Measurements from ENCODE around the gene EEFSEC.

The EEFSEC gene

GRCh38 chr3:128237348-128238183 is 84.3 kb downstream of the EEFSEC start:
- no peak for TF ChIP-seq Cebpa-rat (IDR thresholded peaks at IDR 0.05)
- no peaks in the 10 kb centered on the region for H3K9me3 ChIP-seq
- H3K4me2 ChIP-seq: no peak overlapping the region
- peaks cover 46% of the 10 kb centered on the region for H4K20me1 ChIP-seq
- peaks cover 10% of the 10 kb centered on the region for H3K4me1 ChIP-seq
- H3K27me3 ChIP-seq: no peaks in the 10 kb centered on the region
- no peak overlapping the region for H3K27ac ChIP-seq
- no peak overlapping the region for H3K4me3 ChIP-seq
- no peaks in the 10 kb centered on the region for H3K36me3 ChIP-seq
- H3K9ac ChIP-seq: no peak overlapping the region

GRCh38 chr3:128238184-128238489 is 84.9 kb downstream of the EEFSEC start:
- Histone ChIP-seq H3K4me3 (no peak overlapping the region), H3K27me3 (no peaks in the 10 kb centered on the region), H3K27ac (no peak overlapping the region), H3K9ac (no peak overlapping the region), H3K9me3 (no peaks in the 10 kb centered on the region), H3K36me3 (no peaks in the 10 kb centered on the region), H4K20me1 (peaks cover 42% of the 10 kb centered on the region), H3K4me2 (no peak overlapping the region), H3K4me1 (peaks cover 10% of the 10 kb centered on the region)
- no peak for TF ChIP-seq Cebpa-rat (IDR thresholded peaks at IDR 0.05)

GRCh38 chr3:128239304-128239703 is 86.0 kb downstream of the EEFSEC start:
- Histone ChIP-seq H3K9ac (no peak overlapping the region), H3K27me3 (no peaks in the 10 kb centered on the region), H3K36me3 (no peaks in the 10 kb centered on the region), H3K4me1 (peaks cover 10% of the 10 kb centered on the region), H4K20me1 (peaks cover 42% of the 10 kb centered on the region), H3K27ac (no peak overlapping the region), H3K9me3 (no peaks in the 10 kb centered on the region), H3K4me3 (no peak overlapping the region), H3K4me2 (no peak overlapping the region)
- TF ChIP-seq Cebpa-rat (IDR thresholded peaks at IDR 0.05): no peak

GRCh38 chr3:128240232-128240631 is 87.0 kb downstream of the EEFSEC start:
- H3K36me3 ChIP-seq: no peaks in the 10 kb centered on the region
- no peaks in the 10 kb centered on the region for H3K27me3 ChIP-seq
- no peak overlapping the region for H3K9ac ChIP-seq
- no peak overlapping the region for H3K4me3 ChIP-seq
- no peaks in the 10 kb centered on the region for H3K9me3 ChIP-seq
- no peak overlapping the region for H3K4me2 ChIP-seq
- no peak for TF ChIP-seq Cebpa-rat (IDR thresholded peaks at IDR 0.05)
- peaks cover 10% of the 10 kb centered on the region for H3K4me1 ChIP-seq
- H3K27ac ChIP-seq: no peak overlapping the region
- H4K20me1 ChIP-seq: peaks cover 42% of the 10 kb centered on the region

- Histone ChIP-seq H3K9me3 (no peaks in the 10 kb centered on the region), H4K20me1 (peaks cover 38% of the 10 kb centered on the region), H3K27ac (no peak overlapping the region), H3K36me3 (peaks cover 5% of the 10 kb centered on the region; the same call in 1 of the 2 replicates), H3K4me1 (no peaks in the 10 kb centered on the region; the same call in 1 of the 2 replicates), H3K4me2 (no peak overlapping the region), H3K27me3 (no peaks in the 10 kb centered on the region), H3K9ac (no peak overlapping the region), H3K4me3 (no peak overlapping the region)
- no peak for TF ChIP-seq Cebpa-rat (IDR thresholded peaks at IDR 0.05)
Observed at GRCh38 chr3:128241741-128242140, 88.5 kb downstream of the EEFSEC start.

- peaks cover 18% of the 10 kb centered on the region for H3K36me3 ChIP-seq
- no peaks in the 10 kb centered on the region for H3K4me1 ChIP-seq
- peaks cover 28% of the 10 kb centered on the region for H4K20me1 ChIP-seq
- no peaks in the 10 kb centered on the region for H3K27me3 ChIP-seq
- no peak overlapping the region for H3K4me2 ChIP-seq
- no peak for TF ChIP-seq Cebpa-rat (IDR thresholded peaks at IDR 0.05)
- H3K4me3 ChIP-seq: no peak overlapping the region
- H3K9ac ChIP-seq: no peak overlapping the region
- H3K27ac ChIP-seq: no peak overlapping the region
- H3K9me3 ChIP-seq: no peaks in the 10 kb centered on the region
Observed at GRCh38 chr3:128242818-128243601, 89.7 kb downstream of the EEFSEC start.

- no peak for TF ChIP-seq Cebpa-rat (IDR thresholded peaks at IDR 0.05)
- Histone ChIP-seq H3K4me2 (no peak overlapping the region), H3K4me3 (no peak overlapping the region), H3K27me3 (no peaks in the 10 kb centered on the region), H3K9ac (no peak overlapping the region), H3K27ac (no peak overlapping the region), H3K4me1 (no peaks in the 10 kb centered on the region), H3K9me3 (no peaks in the 10 kb centered on the region), H3K36me3 (peaks cover 21% of the 10 kb centered on the region), H4K20me1 (peaks cover 19% of the 10 kb centered on the region)
Observed at GRCh38 chr3:128243602-128244504, 90.6 kb downstream of the EEFSEC start.

GRCh38 chr3:128245460-128245859 is 92.2 kb downstream of the EEFSEC start:
- H3K4me3 ChIP-seq: no peak overlapping the region
- no peaks in the 10 kb centered on the region for H3K4me1 ChIP-seq
- peaks cover 3% of the 10 kb centered on the region for H4K20me1 ChIP-seq
- no peak for TF ChIP-seq Cebpa-rat (IDR thresholded peaks at IDR 0.05)
- H3K36me3 ChIP-seq: peaks cover 21% of the 10 kb centered on the region
- H3K27ac ChIP-seq: no peak overlapping the region
- 0 out of 2 replicates have a peak, but pooled peaks cover 3% of the 10 kb centered on the region for H3K9me3 ChIP-seq
- H3K27me3 ChIP-seq: no peaks in the 10 kb centered on the region
- H3K4me2 ChIP-seq: no peak overlapping the region
- H3K9ac ChIP-seq: no peak overlapping the region

- Histone ChIP-seq H4K20me1 (no peaks in the 10 kb centered on the region), H3K36me3 (peaks cover 24% of the 10 kb centered on the region)
- no peak for TF ChIP-seq Cebpa-rat (IDR thresholded peaks at IDR 0.05)
Observed at GRCh38 chr3:128247666-128248409, 94.6 kb downstream of the EEFSEC start.

More at GRCh38 chr3:128247666-128248409, 94.6 kb downstream of the EEFSEC start:
- Histone ChIP-seq H3K27ac (no peak overlapping the region), H3K9ac (no peak overlapping the region), H3K27me3 (no peaks in the 10 kb centered on the region), H3K4me3 (no peak overlapping the region), H3K4me1 (no peaks in the 10 kb centered on the region), H3K9me3 (0 out of 2 replicates have a peak, but pooled peaks cover 4% of the 10 kb centered on the region), H3K4me2 (no peak overlapping the region)

Measured in BLaER1 (cell line).